Activated CD4-positive, alpha-beta T cell treated with anti-CD3 and anti-CD28 coated beads, Interleukin-2, amount 10 ng/mL, durations not matched to agents 24 days and 14 days (primary cell): Measurements from ENCODE around the gene PIN1. TPM values are rescaled to one million over a fixed set of nuclear protein-coding genes. Genes with fewer than 3 reads are reported as not detected.
A peak's percentile ranks its signal among the peaks of the same experiment; 100 is the strongest.
"Not testable (repeated sequence)": the region's sequence is repeated elsewhere in the genome, so short reads cannot be mapped to it uniquely, and the experiment has no call there.

Experiments
- DNase-seq: peaks from one replicate; pipeline ENCODE4 v3.0.0; 2022
- H3K27ac Mint-ChIP-seq: one replicate; pipeline ENCODE4 v1.8.0; 2022; ENCODE audit warnings: mild to moderate bottlenecking, mixed read lengths
- H3K27me3 Mint-ChIP-seq: one replicate; pipeline ENCODE4 v1.8.0; 2022; ENCODE audit warnings: mixed read lengths
- H3K36me3 Mint-ChIP-seq: one replicate; pipeline ENCODE4 v1.8.0; 2022; ENCODE audit warnings: low read depth, mild to moderate bottlenecking, mixed read lengths
- H3K4me1 Mint-ChIP-seq: one replicate; pipeline ENCODE4 v1.8.0; 2021; ENCODE audit warnings: mixed read lengths
- H3K4me3 Mint-ChIP-seq: one replicate; pipeline ENCODE4 v1.8.0; 2022; ENCODE audit warnings: mild to moderate bottlenecking, moderate library complexity, mixed read lengths
- H3K9me3 Mint-ChIP-seq: one replicate; pipeline ENCODE4 v1.8.0; 2021; ENCODE audit warnings: mixed read lengths
- intact Hi-C: fragments of 100-400 bp; cut with micrococcal nuclease; formaldehyde crosslinking; loops from one replicate; pipeline ENCODE4 v1.15.1; 2023
- total RNA-seq: library from RNA; stranded (reverse); gene quantifications from 2 replicates; pipeline ENCODE4 v1.2.3, GENCODE V29; 2022

The PIN1 gene
- total RNA-seq, 1 donor from 2014 or later: 93.0 TPM

DNA sequence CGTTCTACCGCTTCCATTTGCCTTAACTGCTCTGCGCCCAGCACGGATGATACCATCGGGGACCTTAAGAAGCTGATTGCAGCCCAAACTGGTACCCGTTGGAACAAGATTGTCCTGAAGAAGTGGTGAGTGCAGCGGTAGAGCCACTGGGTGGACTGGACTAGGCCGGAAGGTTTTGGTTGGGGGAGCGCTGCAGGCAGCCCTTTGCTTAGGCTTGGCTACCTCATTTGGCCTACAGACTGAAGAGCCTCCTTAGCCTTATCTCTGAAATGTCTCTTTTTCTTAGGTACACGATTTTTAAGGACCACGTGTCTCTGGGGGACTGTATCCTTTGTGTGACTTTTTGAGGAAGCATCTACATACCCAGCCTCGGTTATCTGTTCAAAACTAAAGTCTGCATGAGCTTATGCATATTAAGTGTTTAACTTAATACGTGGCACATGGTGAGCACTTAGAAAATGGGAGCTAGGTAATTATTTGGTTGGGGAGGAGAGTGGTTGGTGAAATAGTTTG is 6.5 kb upstream of the PIN1 start:
- Mint-ChIP-seq H3K36me3 (peaks cover 26% of the 10 kb centered on the region), H3K27me3 (no peaks in the 10 kb centered on the region), H3K27ac (peak overlapping the region; percentile 63), H3K9me3 (no peaks in the 10 kb centered on the region), H3K4me3 (peak overlapping the region; percentile 96), H3K4me1 (peaks cover 20% of the 10 kb centered on the region)
- DNase-seq: no peak
- intact Hi-C loops: no loop called here

GRCh38 chr19:9834307-9834725 is 802 bp upstream of the PIN1 start:
- H3K4me3 Mint-ChIP-seq: peak overlapping the region; percentile 96
- peaks cover 15% of the 10 kb centered on the region for H3K4me1 Mint-ChIP-seq
- no peaks in the 10 kb centered on the region for H3K9me3 Mint-ChIP-seq
- no peak for DNase-seq
- intact Hi-C loops: loop anchor here (2.0 kb wide), 1 partner anchor 28 kb away; no protein-coding TSS in a partner anchor
- no peaks in the 10 kb centered on the region for H3K27me3 Mint-ChIP-seq
- H3K27ac Mint-ChIP-seq: peak overlapping the region; percentile 90
- H3K36me3 Mint-ChIP-seq: peaks cover 18% of the 10 kb centered on the region

DNA sequence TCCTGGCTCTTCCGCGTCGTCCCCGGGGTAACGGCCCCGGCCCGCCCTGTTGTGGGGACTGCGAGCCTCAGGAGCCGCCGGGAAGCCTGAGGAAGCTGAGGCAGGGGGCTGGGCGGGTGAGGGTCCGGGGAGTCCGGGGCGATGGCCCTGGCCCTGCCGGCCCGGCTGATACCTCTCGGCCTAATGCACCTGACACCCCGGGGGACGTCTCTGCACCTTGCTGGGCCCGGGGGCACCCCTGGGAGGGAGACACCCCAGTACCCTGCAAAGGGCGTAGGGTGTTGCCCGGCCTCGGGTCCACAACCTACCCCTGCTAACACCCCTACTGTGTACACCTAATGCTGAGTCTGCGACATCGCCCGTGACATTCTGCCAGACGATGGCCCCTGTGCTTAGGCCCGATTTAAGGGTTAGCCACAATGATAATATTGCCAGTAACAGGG is 410 bp downstream of the PIN1 start:
- Mint-ChIP-seq H3K27ac (peak overlapping the region; percentile 86), H3K4me3 (peak overlapping the region; percentile 96), H3K9me3 (no peaks in the 10 kb centered on the region), H3K36me3 (peaks cover 21% of the 10 kb centered on the region), H3K4me1 (peaks cover 13% of the 10 kb centered on the region), H3K27me3 (no peaks in the 10 kb centered on the region)
- no peak for DNase-seq
- intact Hi-C loops: loop anchor here (1.0 to 5.0 kb wide), 4 partner anchors 8 to 77 kb away; partner anchors contain the start of genes FBXL12 and UBL5

GRCh38 chr19:9836021-9836420 is 903 bp downstream of the PIN1 start:
- Mint-ChIP-seq H3K27ac (peak overlapping the region; percentile 86), H3K9me3 (no peaks in the 10 kb centered on the region), H3K4me3 (peak overlapping the region; percentile 96), H3K27me3 (no peaks in the 10 kb centered on the region), H3K36me3 (peaks cover 23% of the 10 kb centered on the region), H3K4me1 (peaks cover 13% of the 10 kb centered on the region)
- intact Hi-C loops: loop anchor here (5.0 kb wide), 1 partner anchor 76 kb away; no protein-coding TSS in a partner anchor
- peak; percentile 64 for DNase-seq

DNA sequence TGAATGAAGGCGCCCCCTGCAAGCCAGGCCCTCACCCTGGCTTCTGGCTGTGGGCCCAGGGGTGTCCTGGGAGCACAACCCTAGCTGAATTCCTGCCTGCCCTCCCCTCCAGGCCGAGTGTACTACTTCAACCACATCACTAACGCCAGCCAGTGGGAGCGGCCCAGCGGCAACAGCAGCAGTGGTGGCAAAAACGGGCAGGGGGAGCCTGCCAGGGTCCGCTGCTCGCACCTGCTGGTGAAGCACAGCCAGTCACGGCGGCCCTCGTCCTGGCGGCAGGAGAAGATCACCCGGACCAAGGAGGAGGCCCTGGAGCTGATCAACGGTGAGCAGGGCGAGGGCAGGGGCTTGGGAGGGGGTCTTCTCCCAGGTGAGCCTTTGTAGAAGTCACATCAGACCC is 3.2 kb downstream of the PIN1 start:
- intact Hi-C loops: loop anchor here (5.0 kb wide), 1 partner anchor 74 kb away; no protein-coding TSS in a partner anchor
- Mint-ChIP-seq H3K36me3 (peaks cover 46% of the 10 kb centered on the region), H3K4me1 (peaks cover 16% of the 10 kb centered on the region), H3K27me3 (no peaks in the 10 kb centered on the region), H3K4me3 (no peak overlapping the region), H3K27ac (no peak overlapping the region), H3K9me3 (no peaks in the 10 kb centered on the region)
- DNase-seq: no peak

GRCh38 chr19:9839415-9839814 is 4.3 kb downstream of the PIN1 start:
- Mint-ChIP-seq H3K4me3 (no peak overlapping the region), H3K36me3 (peaks cover 57% of the 10 kb centered on the region), H3K9me3 (no peaks in the 10 kb centered on the region), H3K27me3 (no peaks in the 10 kb centered on the region), H3K27ac (no peak overlapping the region), H3K4me1 (peaks cover 14% of the 10 kb centered on the region)
- no peak for DNase-seq
- intact Hi-C loops: loop anchor here (5.0 kb wide), 1 partner anchor 73 kb away; no protein-coding TSS in a partner anchor

- Mint-ChIP-seq H3K36me3 (peaks cover 77% of the 10 kb centered on the region), H3K27me3 (no peaks in the 10 kb centered on the region), H3K4me3 (no peak overlapping the region), H3K27ac (no peak overlapping the region), H3K9me3 (no peaks in the 10 kb centered on the region), H3K4me1 (peaks cover 11% of the 10 kb centered on the region)
- DNase-seq: no peak
- intact Hi-C loops: no loop called here
Observed at GRCh38 chr19:9842834-9843625, 7.9 kb downstream of the PIN1 start.

DNA sequence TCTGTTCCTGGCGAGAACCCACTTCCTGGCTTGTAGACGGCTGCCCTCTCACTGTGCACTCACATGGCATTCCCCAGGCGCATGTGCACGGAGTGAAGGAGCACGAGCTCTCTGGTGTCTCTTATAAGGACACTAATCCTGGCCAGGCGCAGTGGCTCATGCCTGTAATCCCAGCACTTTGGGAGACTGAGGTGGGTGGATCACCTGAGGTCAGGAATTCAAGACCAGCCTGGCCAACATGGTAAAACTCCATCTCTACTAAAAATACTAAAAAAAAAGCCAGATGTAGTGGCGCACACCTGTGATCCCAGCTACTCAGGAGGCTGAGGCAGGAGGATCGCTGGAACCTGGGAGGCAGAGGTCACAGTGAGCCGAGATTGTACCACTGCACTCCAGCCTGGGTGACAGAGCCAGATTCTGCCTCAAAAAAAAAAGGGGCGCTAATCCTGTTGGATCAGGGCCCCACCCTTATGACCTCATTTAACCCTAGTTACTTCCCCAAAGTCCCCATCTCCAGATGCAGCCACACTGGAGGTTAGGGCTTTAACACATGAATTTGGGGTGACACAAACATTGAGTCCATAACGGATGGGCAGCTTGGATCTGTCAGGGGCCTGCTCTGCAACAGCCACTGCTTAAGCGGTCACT is 8.6 kb downstream of the PIN1 start:
- H3K9me3 Mint-ChIP-seq, H3K27ac Mint-ChIP-seq, H3K4me3 Mint-ChIP-seq, DNase-seq, intact Hi-C loops, H3K27me3 Mint-ChIP-seq: not testable (repeated sequence)
- Mint-ChIP-seq H3K4me1 (peaks cover 13% of the 10 kb centered on the region), H3K36me3 (peaks cover 73% of the 10 kb centered on the region)

DNA sequence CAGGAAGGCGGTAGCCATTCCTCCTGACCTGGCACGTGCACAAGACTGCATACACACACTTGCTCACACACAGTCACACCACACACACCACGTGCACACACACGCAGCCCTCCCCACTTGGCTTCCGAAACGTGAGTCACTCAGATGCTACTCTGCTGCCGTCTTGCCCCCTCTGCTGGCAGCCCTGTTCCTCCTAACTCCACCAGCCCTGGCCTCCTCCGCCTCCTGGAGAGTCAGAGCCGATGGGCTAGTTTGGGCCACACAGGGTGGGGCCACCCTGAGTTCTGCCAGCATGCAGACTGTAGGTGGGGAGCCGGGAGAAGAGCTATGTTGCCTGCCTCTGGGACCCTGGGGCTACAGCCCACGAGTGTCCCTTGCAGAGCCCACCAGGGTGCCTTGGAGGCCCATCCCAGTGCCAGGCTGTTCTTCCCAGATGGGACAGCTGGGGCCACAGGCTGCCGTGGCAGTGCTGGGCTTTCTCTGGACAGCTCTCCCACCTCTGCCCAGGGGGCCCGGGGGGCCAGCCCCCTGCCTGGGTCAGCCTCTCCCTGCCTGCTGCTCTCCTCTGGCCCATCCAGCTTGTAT is 12.1 kb downstream of the PIN1 start:
- Mint-ChIP-seq H3K4me1 (peaks cover 9% of the 10 kb centered on the region), H3K27ac (peak overlapping the region; percentile 54), H3K9me3 (no peaks in the 10 kb centered on the region), H3K36me3 (peaks cover 50% of the 10 kb centered on the region), H3K4me3 (no peak overlapping the region), H3K27me3 (no peaks in the 10 kb centered on the region)
- DNase-seq: peak; percentile 75
- intact Hi-C loops: no loop called here

DNA sequence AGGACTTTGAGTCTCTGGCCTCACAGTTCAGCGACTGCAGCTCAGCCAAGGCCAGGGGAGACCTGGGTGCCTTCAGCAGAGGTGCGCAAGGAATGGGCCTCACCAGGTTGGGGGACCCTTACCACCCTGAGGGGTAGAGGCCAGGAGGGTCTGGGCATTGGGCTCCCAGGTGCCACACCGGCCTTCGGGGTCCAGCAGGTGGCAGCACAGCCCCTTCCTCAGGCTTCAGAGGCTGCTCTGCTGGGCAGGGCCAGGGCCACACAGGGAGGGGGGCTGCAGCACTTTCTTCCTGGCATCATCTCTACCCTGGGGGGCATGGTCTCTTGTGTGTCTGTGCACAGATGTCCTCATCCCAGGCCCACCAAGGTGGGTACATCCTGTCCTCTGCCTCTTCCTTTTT is 12.9 kb downstream of the PIN1 start:
- intact Hi-C loops: no loop called here
- no peaks in the 10 kb centered on the region for H3K9me3 Mint-ChIP-seq
- peaks cover 42% of the 10 kb centered on the region for H3K36me3 Mint-ChIP-seq
- no peak overlapping the region for H3K27ac Mint-ChIP-seq
- peak; percentile 82 for DNase-seq
- H3K27me3 Mint-ChIP-seq: no peaks in the 10 kb centered on the region
- H3K4me1 Mint-ChIP-seq: peaks cover 9% of the 10 kb centered on the region
- no peak overlapping the region for H3K4me3 Mint-ChIP-seq

DNA sequence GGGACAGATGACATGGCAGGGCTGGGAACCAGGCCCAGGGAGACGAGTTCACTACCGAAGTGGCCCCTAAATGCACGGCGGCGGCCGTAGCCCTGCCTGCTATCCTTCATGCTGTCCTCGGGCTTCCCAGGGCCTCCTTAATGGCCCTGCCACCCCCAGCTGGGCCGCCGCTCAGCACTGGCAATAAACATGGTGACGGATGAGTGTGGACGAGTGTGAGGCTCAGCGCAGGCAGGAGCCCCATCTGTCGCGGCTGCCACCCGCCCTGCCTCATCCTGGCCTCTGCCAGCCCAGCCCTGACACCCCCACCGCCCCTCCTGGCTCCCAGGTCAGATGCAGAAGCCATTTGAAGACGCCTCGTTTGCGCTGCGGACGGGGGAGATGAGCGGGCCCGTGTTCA is 13.6 kb downstream of the PIN1 start:
- H3K36me3 Mint-ChIP-seq: peaks cover 36% of the 10 kb centered on the region
- peaks cover 9% of the 10 kb centered on the region for H3K4me1 Mint-ChIP-seq
- no peak overlapping the region for H3K27ac Mint-ChIP-seq
- intact Hi-C loops: no loop called here
- DNase-seq: no peak
- no peak overlapping the region for H3K4me3 Mint-ChIP-seq
- H3K9me3 Mint-ChIP-seq: no peaks in the 10 kb centered on the region
- no peaks in the 10 kb centered on the region for H3K27me3 Mint-ChIP-seq

DNA sequence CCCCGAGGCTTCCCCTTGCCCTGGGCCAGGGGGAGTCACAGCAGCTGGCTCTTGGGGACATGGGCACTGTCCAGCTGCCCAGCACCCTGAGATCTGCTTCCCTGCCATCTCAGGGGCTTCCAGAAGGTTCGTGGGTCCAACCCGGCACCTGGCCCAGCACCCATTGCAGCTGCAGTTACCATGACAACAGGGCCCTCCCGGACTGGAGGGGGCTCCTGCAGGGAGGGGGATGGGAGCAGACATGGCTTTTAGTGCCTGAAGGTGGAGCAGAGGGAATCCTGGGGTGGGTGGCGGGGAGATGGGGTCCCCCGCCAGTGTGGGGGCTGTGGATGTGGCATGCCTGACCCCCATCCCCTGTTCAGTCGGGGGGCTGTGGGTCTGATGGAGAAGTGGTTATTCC is 14.7 kb downstream of the PIN1 start:
- DNase-seq: no peak
- Mint-ChIP-seq H3K4me3 (no peak overlapping the region), H3K36me3 (peaks cover 27% of the 10 kb centered on the region), H3K9me3 (no peaks in the 10 kb centered on the region), H3K27ac (no peak overlapping the region), H3K27me3 (no peaks in the 10 kb centered on the region), H3K4me1 (peaks cover 9% of the 10 kb centered on the region)
- intact Hi-C loops: no loop called here

DNA sequence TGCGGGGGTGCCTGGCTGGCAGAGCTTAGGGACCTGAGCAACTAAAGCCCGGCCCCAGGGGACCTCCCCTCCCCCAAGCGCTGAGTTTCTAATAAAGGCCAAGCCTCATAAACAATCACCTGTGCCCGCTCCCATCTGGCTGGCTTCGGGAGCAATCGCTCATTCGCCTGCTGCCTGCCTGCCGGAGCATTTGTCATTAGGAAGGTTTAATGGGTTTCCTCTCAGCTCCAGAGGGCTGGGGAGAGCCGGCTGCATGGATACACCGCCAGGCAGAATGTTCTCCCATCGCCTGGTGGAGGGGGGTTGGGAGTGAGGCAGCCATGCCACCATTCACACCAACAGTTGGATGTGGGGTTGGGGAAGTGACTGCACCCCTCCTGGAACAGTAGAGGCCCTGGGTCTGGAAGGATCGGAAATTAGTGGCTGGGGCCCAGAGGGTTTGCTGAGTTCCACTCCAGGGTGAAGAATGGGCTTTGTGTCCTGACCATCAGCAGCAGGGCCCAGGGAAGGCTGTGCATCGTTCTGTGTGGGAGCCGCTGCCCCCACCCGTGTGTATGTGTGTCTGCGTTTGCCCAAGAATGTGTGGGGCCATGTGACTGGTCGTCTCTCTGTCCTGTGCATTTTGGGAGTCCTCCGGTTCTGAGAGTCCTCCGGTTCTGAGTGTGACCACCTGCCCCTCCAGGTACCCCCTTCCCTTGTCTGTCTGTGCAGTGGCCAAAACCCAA is 15.3 kb downstream of the PIN1 start:
- H3K27ac Mint-ChIP-seq: no peak overlapping the region
- peaks cover 21% of the 10 kb centered on the region for H3K36me3 Mint-ChIP-seq
- peaks cover 7% of the 10 kb centered on the region for H3K4me1 Mint-ChIP-seq
- no peaks in the 10 kb centered on the region for H3K27me3 Mint-ChIP-seq
- no peak for DNase-seq
- intact Hi-C loops: no loop called here
- no peaks in the 10 kb centered on the region for H3K9me3 Mint-ChIP-seq
- no peak overlapping the region for H3K4me3 Mint-ChIP-seq
